ENCODE measurements around the gene CTSO.

The CTSO gene

GRCh38 chr4:155881555-155881954 is 72.1 kb downstream of the CTSO start:
- FAIRE-seq (no peak), DNase-seq (ENCODE audit: insufficient read length) (no peak)
- TF ChIP-seq TAF1 (IDR thresholded peaks at IDR 0.05; ENCODE audit: borderline replicate concordance, low read depth, low read length) (no peak), POLR2AphosphoS5 (IDR thresholded peaks at IDR 0.05; ENCODE audit: low read depth, low read length) (no peak), POLR2A (IDR thresholded peaks at IDR 0.05; ENCODE audit: low read depth, low read length) (no peak)

DNA sequence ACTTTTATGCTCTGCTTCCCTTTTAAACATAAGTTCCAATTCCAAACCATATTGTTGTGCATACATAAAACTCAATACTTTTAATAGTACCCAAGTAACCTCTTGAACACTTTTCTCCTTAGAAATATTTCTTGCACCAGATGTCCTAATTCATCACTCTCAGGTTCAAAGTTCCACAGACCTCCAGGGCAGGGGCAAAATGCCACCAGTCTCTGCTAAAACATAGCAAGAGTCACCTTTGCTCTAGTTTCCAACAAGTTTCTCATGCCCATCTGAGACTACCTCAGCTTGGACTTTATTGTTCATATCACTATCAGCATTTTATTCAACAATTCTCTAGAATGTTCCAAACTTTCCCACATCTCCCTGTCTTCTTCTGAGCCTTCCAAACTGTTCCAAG is 73.9 kb downstream of the CTSO start:
- DNase-seq (ENCODE audit: insufficient read length) (no peak), FAIRE-seq (no peak)
- TF ChIP-seq POLR2A (IDR thresholded peaks at IDR 0.05; ENCODE audit: low read depth, low read length): no peak
- TF ChIP-seq POLR2AphosphoS5 (IDR thresholded peaks at IDR 0.05; ENCODE audit: low read depth, low read length): no peak
- no peak for TF ChIP-seq TAF1 (IDR thresholded peaks at IDR 0.05; ENCODE audit: borderline replicate concordance, low read depth, low read length)

DNA sequence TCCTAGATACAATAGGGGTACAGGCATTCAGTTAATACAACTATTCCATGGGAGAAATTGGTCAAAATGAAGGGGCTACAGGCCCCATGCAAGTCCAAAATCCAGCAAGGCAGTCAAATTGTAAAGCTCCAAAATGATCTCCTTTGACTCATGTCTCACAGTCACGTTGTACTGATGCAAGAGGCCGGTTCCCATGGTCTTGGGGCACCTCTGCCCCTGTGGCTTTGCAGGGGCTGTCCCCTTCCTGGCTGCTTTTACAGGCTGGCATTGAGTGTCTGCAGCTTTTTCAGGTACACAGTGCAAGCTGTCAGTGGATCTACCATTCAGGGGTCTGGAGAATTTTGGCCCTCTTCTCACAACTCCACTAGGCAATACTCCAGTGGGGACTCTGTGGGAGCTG is 75.1 kb downstream of the CTSO start:
- FAIRE-seq (no peak), DNase-seq (ENCODE audit: insufficient read length) (no peak)
- TF ChIP-seq TAF1 (IDR thresholded peaks at IDR 0.05; ENCODE audit: borderline replicate concordance, low read depth, low read length): no peak
- TF ChIP-seq POLR2AphosphoS5 (IDR thresholded peaks at IDR 0.05; ENCODE audit: low read depth, low read length): no peak
- TF ChIP-seq POLR2A (IDR thresholded peaks at IDR 0.05; ENCODE audit: low read depth, low read length): no peak

DNA sequence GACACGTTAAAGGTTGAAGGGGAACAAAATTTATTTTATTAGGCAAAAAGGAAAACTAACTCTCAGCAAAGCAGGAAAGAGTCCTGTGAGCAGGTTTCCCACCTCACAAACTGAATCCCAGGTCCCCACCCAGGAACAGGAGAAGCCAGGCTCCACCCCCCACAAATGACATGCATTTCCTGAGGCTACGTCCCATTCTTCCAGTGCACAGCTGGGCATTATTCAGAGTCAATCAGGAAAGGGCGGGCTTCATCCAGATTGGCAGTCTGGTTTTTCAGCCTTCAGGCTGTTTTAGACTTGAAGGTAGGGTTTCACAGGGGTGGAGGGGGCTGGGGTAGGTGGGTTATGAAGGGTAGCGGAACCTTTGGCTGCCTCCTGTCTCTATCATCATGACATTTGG is 75.7 kb downstream of the CTSO start:
- FAIRE-seq: no peak

GRCh38 chr4:155875878-155876277 is 77.8 kb downstream of the CTSO start:
- TF ChIP-seq POLR2A (IDR thresholded peaks at IDR 0.05; ENCODE audit: low read depth, low read length) (no peak), POLR2AphosphoS5 (IDR thresholded peaks at IDR 0.05; ENCODE audit: low read depth, low read length) (no peak), TAF1 (IDR thresholded peaks at IDR 0.05; ENCODE audit: borderline replicate concordance, low read depth, low read length) (no peak)
- no peak for DNase-seq (ENCODE audit: insufficient read length)
- FAIRE-seq: no peak

More for the DNA sequence above, 75.7 kb downstream of the CTSO start:
- DNase-seq (ENCODE audit: insufficient read length): no peak
- no peak for TF ChIP-seq POLR2A (IDR thresholded peaks at IDR 0.05; ENCODE audit: low read depth, low read length)
- TF ChIP-seq TAF1 (IDR thresholded peaks at IDR 0.05; ENCODE audit: borderline replicate concordance, low read depth, low read length): no peak
- no peak for TF ChIP-seq POLR2AphosphoS5 (IDR thresholded peaks at IDR 0.05; ENCODE audit: low read depth, low read length)
